Measurements from ENCODE around the gene NAT16.
"Not testable (repeated sequence)": the region's sequence is repeated elsewhere in the genome, so short reads cannot be mapped to it uniquely, and the experiment has no call there.

The NAT16 gene

GRCh38 chr7:101156866-101157589, 23.1 kb downstream of the NAT16 start:
- DNase-seq, result no peak

GRCh38 chr7:101156277-101156676, 23.8 kb downstream of the NAT16 start:
- DNase-seq, result peak; percentile 40

GRCh38 chr7:101155303-101155702, 24.8 kb downstream of the NAT16 start:
- DNase-seq, result no peak

GRCh38 chr7:101154693-101155102, 25.4 kb downstream of the NAT16 start:
- no peak for DNase-seq

GRCh38 chr7:101153969-101154692, 26.0 kb downstream of the NAT16 start, which contains the start of gene AP1S1:
Gene AP1S1, plus strand, starts transcription at chr7:101154476. Its CDS starts 39 bp downstream, at chr7:101154515.
- DNase-seq, result peak; percentile 87

- no peak for DNase-seq
Measured at GRCh38 chr7:101151908-101152651, 28.0 kb downstream of the NAT16 start.

- no peak for DNase-seq
Measured at GRCh38 chr7:101140746-101141382, 39.2 kb downstream of the NAT16 start.

GRCh38 chr7:101140339-101140699, 39.8 kb downstream of the NAT16 start:
- DNase-seq, result no peak

- DNase-seq, result peak; percentile 91
Measured at GRCh38 chr7:101138213-101138870, 41.8 kb downstream of the NAT16 start.

GRCh38 chr7:101137651-101138212, 42.4 kb downstream of the NAT16 start:
- DNase-seq, result no peak

GRCh38 chr7:101134399-101134980, 45.6 kb downstream of the NAT16 start:
- DNase-seq, result peak; percentile 22

GRCh38 chr7:101133621-101134398, 46.3 kb downstream of the NAT16 start:
- DNase-seq, result no peak

- not testable (repeated sequence) for DNase-seq
Measured at GRCh38 chr7:101132626-101133600, 47.2 kb downstream of the NAT16 start.

GRCh38 chr7:101129603-101130117, 50.4 kb downstream of the NAT16 start:
- peak; percentile 50 for DNase-seq

- DNase-seq, result no peak
Measured at GRCh38 chr7:101128040-101128834, 51.9 kb downstream of the NAT16 start.

- DNase-seq, result no peak
Measured at GRCh38 chr7:101127460-101128039, 52.5 kb downstream of the NAT16 start.

GRCh38 chr7:101126651-101127459, 53.2 kb downstream of the NAT16 start, which contains the start of gene SERPINE1:
Gene SERPINE1, plus strand, starts transcription at chr7:101127104. Its CDS starts 1,290 bp downstream, at chr7:101128394.
- peak; percentile 84 for DNase-seq

Data from MV-4-11 (cell line).